OCI-LY1 (cell line): ENCODE data around the gene TBX19.
A peak's percentile ranks its signal among the peaks of the same experiment; 100 is the strongest.

Experiments
- H2AFZ ChIP-seq: fragments of 200-600 bp; sonication (generic), shearing (Covaris generic); 2 replicates; pipeline ENCODE4 v1.6.0; 2014; ENCODE audit warnings: antibody characterized with exemption, mild to moderate bottlenecking, low read length
- H3F3A ChIP-seq: fragments of 200-600 bp; sonication (generic), shearing (Covaris generic); 2 replicates; pipeline ENCODE4 v1.6.0; 2014; ENCODE audit warnings: mild to moderate bottlenecking, antibody characterized with exemption, low read length, moderate library complexity; ENCODE audit not compliant: insufficient read depth
- H3K27ac ChIP-seq: fragments of 200-600 bp; sonication (generic); 2 replicates; pipeline ENCODE4 v1.5.1; 2014; ENCODE audit warnings: low read length, mixed run types, mild to moderate bottlenecking, low read depth; ENCODE audit not compliant: poor library complexity, severe bottlenecking
- H3K27me3 ChIP-seq: fragments of 200-600 bp; sonication (generic); 2 replicates; pipeline ENCODE4 v1.6.0; 2014; ENCODE audit warnings: antibody characterized with exemption, mild to moderate bottlenecking, low read length, moderate library complexity; ENCODE audit not compliant: insufficient read depth
- H3K36me3 ChIP-seq: fragments of 200-600 bp; sonication (generic); 2 replicates; pipeline ENCODE4 v1.6.1; 2014; ENCODE audit warnings: mild to moderate bottlenecking, antibody characterized with exemption, low read length, moderate library complexity, mixed read lengths; ENCODE audit not compliant: insufficient read depth
- H3K4me1 ChIP-seq: fragments of 200-600 bp; sonication (generic); 2 replicates; pipeline ENCODE4 v1.5.1; 2014; ENCODE audit warnings: mild to moderate bottlenecking, low read length, moderate library complexity; ENCODE audit not compliant: insufficient read depth, severe bottlenecking
- H3K4me2 ChIP-seq: fragments of 200-600 bp; sonication (generic), shearing (Covaris generic); 2 replicates; pipeline ENCODE4 v1.6.1; 2014; ENCODE audit warnings: low read length
- H3K4me3 ChIP-seq: fragments of 200-600 bp; sonication (generic); 2 replicates; pipeline ENCODE4 v1.5.1; 2014; ENCODE audit warnings: low read length, low read depth, mild to moderate bottlenecking, mixed read lengths; ENCODE audit not compliant: poor library complexity, severe bottlenecking
- H3K79me2 ChIP-seq: fragments of 200-600 bp; shearing (Covaris generic); 2 replicates; pipeline ENCODE4 v1.6.1; 2016; ENCODE audit warnings: mixed run types, low read length, mixed read lengths; ENCODE audit not compliant: insufficient read depth
- H3K9ac ChIP-seq: fragments of 200-600 bp; sonication (generic), shearing (Covaris generic); 2 replicates; pipeline ENCODE4 v1.6.1; 2014; ENCODE audit warnings: mild to moderate bottlenecking, low read length, mixed read lengths
- H3K9me2 ChIP-seq: fragments of 200-600 bp; sonication (generic), shearing (Covaris generic); 2 replicates; pipeline ENCODE4 v1.6.1; 2014; ENCODE audit warnings: low read depth, mild to moderate bottlenecking, low read length, mixed read lengths
- H3K9me3 ChIP-seq: fragments of 200-600 bp; shearing (Covaris generic); 2 replicates; pipeline ENCODE4 v1.6.1; 2014; ENCODE audit warnings: low read length, mixed read lengths
- H4K20me1 ChIP-seq: fragments of 200-600 bp; sonication (generic), shearing (Covaris generic); 2 replicates; pipeline ENCODE4 v1.6.0; 2016; ENCODE audit warnings: mild to moderate bottlenecking, low read length; ENCODE audit not compliant: insufficient read depth
- CTCF ChIP-seq: fragments of 200-600 bp; sonication (generic), shearing (Covaris generic); IDR thresholded peaks from 2 replicates; pipeline ENCODE4 v1.5.1; 2017; ENCODE audit warnings: mild to moderate bottlenecking, antibody characterized with exemption, low read length, moderate library complexity, mixed read lengths
- EZH2 ChIP-seq: fragments of 200-600 bp; sonication (generic), shearing (Covaris generic); IDR thresholded peaks from 2 replicates; pipeline ENCODE4 v1.8.0; 2017; ENCODE audit warnings: borderline replicate concordance, mixed run types, mild to moderate bottlenecking, antibody characterized with exemption, low read length, moderate library complexity, mixed read lengths

Gene TBX19

DNA sequence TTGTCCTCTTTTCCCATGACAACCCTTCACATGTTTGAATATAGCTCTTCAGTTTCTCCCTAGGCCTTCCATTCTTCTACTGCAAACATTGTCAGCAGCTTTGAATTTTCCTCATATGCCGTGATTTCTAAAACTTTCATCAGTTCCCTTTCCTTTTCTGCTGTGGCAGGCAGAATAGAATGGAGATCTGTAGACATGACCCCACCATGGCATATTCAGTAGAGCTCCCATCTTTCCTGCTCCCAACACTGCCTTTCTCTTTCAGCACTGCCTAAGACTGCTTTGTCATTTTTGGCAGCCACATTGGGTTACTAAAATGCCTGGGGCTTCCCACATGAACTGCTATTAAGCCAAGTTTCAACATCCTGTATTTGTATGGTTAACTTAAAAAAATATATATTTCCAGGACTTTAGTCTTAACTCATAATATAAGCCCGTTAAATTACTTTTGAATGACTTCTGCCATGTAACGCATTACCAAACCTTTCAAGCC lies 60.9 kb downstream of the TBX19 start:
- H3K9me2 ChIP-seq, result no peaks in the 10 kb centered on the region
- H3K9ac ChIP-seq, result no peak overlapping the region
- no peaks in the 10 kb centered on the region for H3K36me3 ChIP-seq
- H3K27ac ChIP-seq, result no peak overlapping the region
- no peak overlapping the region for H3K4me3 ChIP-seq
- no peaks in the 10 kb centered on the region for H3K27me3 ChIP-seq
- no peaks in the 10 kb centered on the region for H3F3A ChIP-seq
- H2AFZ ChIP-seq, result no peak overlapping the region
- H3K9me3 ChIP-seq, result no peaks in the 10 kb centered on the region
- no peaks in the 10 kb centered on the region for H3K4me1 ChIP-seq
- no peak for TF ChIP-seq CTCF
- TF ChIP-seq EZH2, result no peak
- H3K4me2 ChIP-seq, result no peak overlapping the region
- H3K79me2 ChIP-seq, result no peaks in the 10 kb centered on the region
- no peaks in the 10 kb centered on the region for H4K20me1 ChIP-seq

DNA sequence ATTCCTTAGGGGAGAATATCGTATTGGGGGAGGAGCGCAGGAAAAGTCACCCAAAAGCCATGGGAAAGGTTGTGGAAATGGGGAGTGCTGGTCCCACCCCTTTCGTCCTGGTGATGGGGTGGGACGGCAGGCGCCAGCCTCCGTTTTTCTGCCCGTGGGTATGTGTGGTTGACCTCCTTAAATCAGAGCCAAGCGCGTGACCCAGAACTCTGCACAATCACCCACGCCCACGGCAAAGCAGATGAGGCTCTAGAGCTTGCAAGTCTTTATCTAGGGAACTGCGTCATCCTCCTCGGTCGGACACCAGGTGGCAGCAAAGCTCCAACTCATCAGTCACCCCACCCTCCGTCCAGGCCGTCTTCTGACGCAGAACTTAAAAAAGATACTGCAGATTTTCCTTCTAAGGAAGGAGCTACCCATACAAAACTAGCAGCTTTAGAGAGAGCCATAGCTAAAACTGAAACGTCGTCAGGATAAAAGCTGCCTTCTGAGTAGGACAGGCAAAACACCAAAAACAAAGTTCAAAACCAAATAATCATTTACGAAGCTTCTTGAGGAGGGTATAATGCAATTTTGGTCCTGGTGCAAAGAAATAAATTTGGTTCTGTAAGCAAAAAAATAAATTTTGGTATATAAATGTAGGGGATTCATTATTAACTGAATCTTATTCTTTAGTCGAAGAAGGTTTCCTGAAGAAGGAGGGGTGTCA lies 62.0 kb downstream of the TBX19 start:
- H3K9me2 ChIP-seq, result no peaks in the 10 kb centered on the region
- no peak overlapping the region for H3K9ac ChIP-seq
- no peaks in the 10 kb centered on the region for H3K27me3 ChIP-seq
- H3K36me3 ChIP-seq, result no peaks in the 10 kb centered on the region
- no peaks in the 10 kb centered on the region for H3K4me1 ChIP-seq
- TF ChIP-seq EZH2 (no peak), CTCF (peak; percentile 39)
- no peak overlapping the region for H2AFZ ChIP-seq
- no peak overlapping the region for H3K27ac ChIP-seq
- no peaks in the 10 kb centered on the region for H4K20me1 ChIP-seq
- H3K9me3 ChIP-seq, result peaks cover 1% of the 10 kb centered on the region; the same call in 1 of the 2 replicates
- H3F3A ChIP-seq, result no peaks in the 10 kb centered on the region
- no peak overlapping the region for H3K4me3 ChIP-seq
- H3K79me2 ChIP-seq, result no peaks in the 10 kb centered on the region
- no peak overlapping the region for H3K4me2 ChIP-seq

DNA sequence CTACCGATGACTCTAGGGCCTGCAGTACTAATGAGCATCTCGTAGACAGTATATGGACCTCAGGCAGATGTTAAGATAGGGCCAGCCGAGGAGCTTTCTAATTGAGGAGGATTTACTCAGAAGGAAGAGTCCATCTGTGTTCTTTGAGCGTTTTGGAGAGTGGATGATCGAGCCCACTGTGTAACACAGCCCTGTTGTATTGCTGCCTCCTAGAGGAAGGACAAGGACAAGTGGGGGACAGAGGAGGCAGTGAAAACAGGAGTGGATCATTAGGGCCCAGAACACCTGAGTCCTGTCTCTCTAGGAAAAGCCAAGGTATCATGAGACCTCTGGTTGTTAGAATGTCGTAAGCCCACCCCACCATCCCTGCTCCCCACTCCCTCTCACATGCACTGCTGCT lies 62.9 kb downstream of the TBX19 start:
- H2AFZ ChIP-seq, result no peak overlapping the region
- H3K4me3 ChIP-seq, result no peak overlapping the region
- no peaks in the 10 kb centered on the region for H4K20me1 ChIP-seq

More for the DNA sequence above, 62.9 kb downstream of the TBX19 start:
- Histone ChIP-seq H3K79me2 (no peaks in the 10 kb centered on the region), H3K9ac (no peak overlapping the region), H3K9me2 (no peaks in the 10 kb centered on the region), H3K4me1 (no peaks in the 10 kb centered on the region), H3F3A (no peaks in the 10 kb centered on the region), H3K4me2 (no peak overlapping the region), H3K9me3 (peaks cover 4% of the 10 kb centered on the region; the same call in 1 of the 2 replicates), H3K36me3 (no peaks in the 10 kb centered on the region), H3K27ac (no peak overlapping the region), H3K27me3 (no peaks in the 10 kb centered on the region)
- TF ChIP-seq EZH2, result no peak
- peak; percentile 24; the same call in 1 of the 2 replicates for TF ChIP-seq CTCF
